GM23338 (cell line): ENCODE results near the gene KIAA0586. TPM values are rescaled to one million over a fixed set of nuclear protein-coding genes. Genes with fewer than 3 reads are reported as not detected.

ENCODE experiments used
- ATAC-seq: fragments of 200-7000 bp; cut with Tn5 transposase; 3 replicates; pipeline ENCODE4 v1.9.1; 2020
- DNase-seq: peaks from one replicate; pipeline ENCODE4 v3.0.0-alpha.2; 2015; ENCODE audit warnings: low spot score
- H2AFZ ChIP-seq: fragments of 200-600 bp; sonication (generic); 2 replicates; pipeline ENCODE4 v1.8.0; 2016; ENCODE audit warnings: antibody characterized with exemption, mild to moderate bottlenecking, moderate library complexity
- H3F3A ChIP-seq: fragments of 200-600 bp; sonication (generic); replicated peaks from 2 replicates; pipeline ENCODE4 v1.8.0; 2017; ENCODE audit warnings: antibody characterized with exemption, mixed run types, low read depth
- H3K27ac ChIP-seq: fragments of 200-600 bp; sonication (generic); 2 replicates; pipeline ENCODE4 v1.6.1; 2016; ENCODE audit warnings: low read depth
- H3K27me3 ChIP-seq: fragments of 200-600 bp; sonication (generic); 2 replicates; pipeline ENCODE4 v1.8.0; 2016; ENCODE audit warnings: mild to moderate bottlenecking, mixed run types, moderate library complexity; ENCODE audit not compliant: insufficient read depth
- H3K36me3 ChIP-seq: fragments of 200-600 bp; sonication (generic); 2 replicates; pipeline ENCODE4 v1.8.0; 2016; ENCODE audit warnings: mild to moderate bottlenecking; ENCODE audit not compliant: insufficient read depth
- H3K4me1 ChIP-seq: fragments of 200-600 bp; sonication (generic); 2 replicates; pipeline ENCODE4 v1.8.0; 2016; ENCODE audit warnings: mild to moderate bottlenecking, moderate library complexity; ENCODE audit not compliant: insufficient read depth
- H3K4me2 ChIP-seq: fragments of 200-600 bp; sonication (generic); 2 replicates; pipeline ENCODE4 v1.7.1; 2017; ENCODE audit warnings: mixed run types
- H3K4me3 ChIP-seq: fragments of 200-600 bp; sonication (generic); 2 replicates; pipeline ENCODE4 v1.6.1; 2016; ENCODE audit warnings: mixed run types
- H3K79me2 ChIP-seq: fragments of 200-600 bp; sonication (generic); replicated peaks from 2 replicates; pipeline ENCODE4 v1.8.0; 2017; ENCODE audit warnings: mild to moderate bottlenecking; ENCODE audit not compliant: insufficient read depth
- H3K9me2 ChIP-seq: fragments of 200-600 bp; sonication (generic); 2 replicates; pipeline ENCODE4 v1.8.0; 2017; ENCODE audit not compliant: insufficient read depth
- H4K20me1 ChIP-seq: fragments of 200-600 bp; sonication (generic); replicated peaks from 2 replicates; pipeline ENCODE4 v1.8.0; 2017; ENCODE audit warnings: mild to moderate bottlenecking; ENCODE audit not compliant: insufficient read depth
- H3K27ac Mint-ChIP-seq: 2 replicates; pipeline ENCODE4 v1.8.0; 2020; ENCODE audit warnings: inconsistent platforms, mild to moderate bottlenecking, moderate library complexity, mixed read lengths
- H3K27me3 Mint-ChIP-seq: 3 replicates; pipeline ENCODE4 v1.8.0; 2022; ENCODE audit warnings: low read depth, mild to moderate bottlenecking, moderate library complexity, mixed read lengths, inconsistent platforms; ENCODE audit not compliant: insufficient read depth, poor library complexity
- H3K36me3 Mint-ChIP-seq: 3 replicates; pipeline ENCODE4 v1.8.0; 2021; ENCODE audit warnings: low read depth, mild to moderate bottlenecking, inconsistent platforms, moderate library complexity, mixed read lengths
- H3K4me1 Mint-ChIP-seq: 3 replicates; pipeline ENCODE4 v1.8.0; 2020; ENCODE audit warnings: mild to moderate bottlenecking, inconsistent platforms, mixed read lengths
- H3K4me3 Mint-ChIP-seq: 3 replicates; pipeline ENCODE4 v1.8.0; 2021; ENCODE audit warnings: moderate library complexity, mild to moderate bottlenecking, inconsistent platforms, mixed read lengths
- H3K9me3 Mint-ChIP-seq: 3 replicates; pipeline ENCODE4 v1.8.0; 2020; ENCODE audit warnings: moderate library complexity, mild to moderate bottlenecking, inconsistent platforms, mixed read lengths
- CREB1 ChIP-seq: fragments of 250-450 bp; sonication (Bioruptor Pico); IDR thresholded peaks from 2 replicates; pipeline ENCODE4 v1.5.0; 2020; ENCODE audit warnings: low read depth, mild to moderate bottlenecking, moderate library complexity
- CTCF ChIP-seq, 2 experiments: fragments of 200-600 bp in 1 of 2; sonication (generic) in 1 of 2; conservative IDR thresholded peaks; 2 replicates each; pipeline versions ENCODE4 v1.5.1 to v1.6.1; 2016 to 2017; ENCODE audit warnings: antibody characterized with exemption in 2 of 2, low read depth in 2 of 2, mild to moderate bottlenecking in 2 of 2, moderate library complexity in 1 of 2
- ETS1 ChIP-seq: IDR thresholded peaks from 2 replicates; pipeline ENCODE4 v1.6.1; 2016; ENCODE audit warnings: antibody characterized with exemption
- EZH2 ChIP-seq: fragments of 200-600 bp; sonication (generic); IDR thresholded peaks from one replicate; pipeline ENCODE4 v1.8.0; 2017; ENCODE audit warnings: antibody characterized with exemption, mild to moderate bottlenecking, low read depth; ENCODE audit not compliant: unreplicated experiment
- JUNB ChIP-seq: IDR thresholded peaks from one replicate; pipeline ENCODE4 v1.6.1; 2016; ENCODE audit warnings: antibody characterized with exemption; ENCODE audit not compliant: unreplicated experiment
- POLR2AphosphoS5 ChIP-seq: IDR thresholded peaks from 2 replicates; pipeline ENCODE4 v1.6.1; 2016; ENCODE audit warnings: antibody characterized with exemption, low read depth
- ZNF331 ChIP-seq: fragments of 250-450 bp; sonication (Bioruptor Pico); IDR thresholded peaks from 2 replicates; pipeline ENCODE4 v1.5.0; 2020; ENCODE audit warnings: low read depth, mild to moderate bottlenecking, moderate library complexity
- polyA plus RNA-seq: library from polyadenylated mRNA; unstranded; fragments of >200 nt; fragmentation: Nextera tagmentation; extraction: Ambion mirVana; gene quantifications from 2 replicates; pipeline ENCODE4 v1.2.1, GENCODE V29; 2016
- total RNA-seq: library from RNA; depleted of rRNA; stranded (reverse); fragments of >200 nt; shearing (Covaris generic); gene quantifications from 2 replicates; pipeline ENCODE4 v1.2.3, GENCODE V29; 2014

The KIAA0586 gene
- total and polyA plus RNA-seq, 2 experiments from 2014 or later = 22.2 to 23.7 TPM

GRCh38 chr14:58395812-58396788 lies 31.4 kb upstream of the KIAA0586 start, which contains the start of gene TOMM20L:
TSS of gene TOMM20L (plus strand) at chr14:58395930. CDS start at chr14:58395958, 28 bp downstream.
- Mint-ChIP-seq H3K36me3 (no peaks in the 10 kb centered on the region), H3K27me3 (peaks cover 30% of the 10 kb centered on the region), H3K4me1 (peaks cover 33% of the 10 kb centered on the region), H3K27ac (peak within 1 kb of the TSS; percentile 89), H3K9me3 (0 out of 3 replicates have a peak, but pooled peaks cover 2% of the 10 kb centered on the region), H3K4me3 (peak within 1 kb of the TSS; percentile 71)
- DNase-seq (peak; percentile 94), ATAC-seq (peak; percentile 94)
- peak within 1 kb of the TSS; percentile 84 for H3K27ac ChIP-seq
- peaks cover 17% of the 10 kb centered on the region for H3K4me1 ChIP-seq
- peak; percentile 64 to 72 for TF ChIP-seq CTCF (conservative IDR thresholded peaks at IDR 0.05; ENCODE audit: low read depth in 2 of 2)
- TF ChIP-seq CREB1 (CRISPR knock-in tag) = peak; percentile 62
- no peak for TF ChIP-seq EZH2
- no peak for TF ChIP-seq ETS1
- TF ChIP-seq ZNF331 (CRISPR knock-in tag) = no peak
- no peaks in the 10 kb centered on the region for H4K20me1 ChIP-seq
- H3K9me2 ChIP-seq = no peaks in the 10 kb centered on the region
- H3K27me3 ChIP-seq = peaks cover 26% of the 10 kb centered on the region
- H3K36me3 ChIP-seq = no peaks in the 10 kb centered on the region
- H3K4me3 ChIP-seq = peak within 1 kb of the TSS; percentile 84
- H3K4me2 ChIP-seq = peak within 1 kb of the TSS; percentile 90
- no peaks in the 10 kb centered on the region for H3K79me2 ChIP-seq
- peak within 1 kb of the TSS; percentile 100 for H2AFZ ChIP-seq
- H3F3A ChIP-seq = peaks cover 21% of the 10 kb centered on the region

- H3F3A ChIP-seq = peaks cover 21% of the 10 kb centered on the region
- H3K36me3 ChIP-seq = no peaks in the 10 kb centered on the region
- H3K79me2 ChIP-seq = no peaks in the 10 kb centered on the region
- H2AFZ ChIP-seq = no peak overlapping the region
- H3K4me2 ChIP-seq = no peak overlapping the region
- H3K36me3 Mint-ChIP-seq = no peaks in the 10 kb centered on the region; the same call in 2 of the 3 replicates
- H3K4me3 Mint-ChIP-seq = peak overlapping the region; percentile 30
- peaks cover 30% of the 10 kb centered on the region for H3K27me3 Mint-ChIP-seq
- H3K27ac ChIP-seq = no peak overlapping the region
- peaks cover 17% of the 10 kb centered on the region for H3K4me1 ChIP-seq
- TF ChIP-seq EZH2 = no peak
- TF ChIP-seq JUNB = no peak
- no peak for TF ChIP-seq ETS1
- no peak for TF ChIP-seq ZNF331 (CRISPR knock-in tag)
- TF ChIP-seq POLR2AphosphoS5 = no peak
- H3K27me3 ChIP-seq = peaks cover 26% of the 10 kb centered on the region
- DNase-seq (no peak), ATAC-seq (no peak)
- no peaks in the 10 kb centered on the region for H3K9me2 ChIP-seq
- H3K9me3 Mint-ChIP-seq = 0 out of 3 replicates have a peak, but pooled peaks cover 2% of the 10 kb centered on the region
- H3K4me1 Mint-ChIP-seq = peaks cover 33% of the 10 kb centered on the region
- no peak overlapping the region for H3K4me3 ChIP-seq
- no peaks in the 10 kb centered on the region for H4K20me1 ChIP-seq
- no peak overlapping the region for H3K27ac Mint-ChIP-seq
Observed at GRCh38 chr14:58397156-58397555, 30.4 kb upstream of the KIAA0586 start.
